ENCODE measurements around the gene TBX1.

Gene TBX1

GRCh38 chr22:19799322-19800190, 39.0 kb downstream of the TBX1 start:
- H3K27me3 ChIP-seq (ENCODE audit: insufficient read depth, low read length): no peaks in the 10 kb centered on the region
- H2AFZ ChIP-seq (ENCODE audit: low read length, unreplicated experiment): no peak overlapping the region
- H3K36me3 ChIP-seq (ENCODE audit: insufficient read depth, low read length): no peaks in the 10 kb centered on the region
- H3K4me1 ChIP-seq (ENCODE audit: control insufficient read depth, insufficient read depth, low read length, unreplicated experiment): peaks cover 9% of the 10 kb centered on the region
- no peaks in the 10 kb centered on the region for H3K79me2 ChIP-seq (ENCODE audit: control insufficient read depth, insufficient read depth, low read length, unreplicated experiment)
- H3K4me3 ChIP-seq (ENCODE audit: low read depth, low read length): no peak overlapping the region
- H3K27ac ChIP-seq (ENCODE audit: low read depth, low read length): no peak overlapping the region

- H2AFZ ChIP-seq (ENCODE audit: low read length, unreplicated experiment): no peak overlapping the region
- no peaks in the 10 kb centered on the region for H3K79me2 ChIP-seq (ENCODE audit: control insufficient read depth, insufficient read depth, low read length, unreplicated experiment)
- H3K27ac ChIP-seq (ENCODE audit: low read depth, low read length): no peak overlapping the region
- no peaks in the 10 kb centered on the region for H3K27me3 ChIP-seq (ENCODE audit: insufficient read depth, low read length)
- no peaks in the 10 kb centered on the region for H3K36me3 ChIP-seq (ENCODE audit: insufficient read depth, low read length)
- H3K4me3 ChIP-seq (ENCODE audit: low read depth, low read length): no peak overlapping the region
- peaks cover 9% of the 10 kb centered on the region for H3K4me1 ChIP-seq (ENCODE audit: control insufficient read depth, insufficient read depth, low read length, unreplicated experiment)
These were observed 39.7 kb downstream of the TBX1 start for GRCh38 chr22:19800306-19800705.

GRCh38 chr22:19800761-19801244, 40.2 kb downstream of the TBX1 start:
- H3K27me3 ChIP-seq (ENCODE audit: insufficient read depth, low read length): no peaks in the 10 kb centered on the region
- no peak overlapping the region for H2AFZ ChIP-seq (ENCODE audit: low read length, unreplicated experiment)
- H3K4me3 ChIP-seq (ENCODE audit: low read depth, low read length): no peak overlapping the region
- H3K36me3 ChIP-seq (ENCODE audit: insufficient read depth, low read length): no peaks in the 10 kb centered on the region
- no peak overlapping the region for H3K27ac ChIP-seq (ENCODE audit: low read depth, low read length)
- peaks cover 9% of the 10 kb centered on the region for H3K4me1 ChIP-seq (ENCODE audit: control insufficient read depth, insufficient read depth, low read length, unreplicated experiment)
- H3K79me2 ChIP-seq (ENCODE audit: control insufficient read depth, insufficient read depth, low read length, unreplicated experiment): no peaks in the 10 kb centered on the region

GRCh38 chr22:19801340-19802000, 40.9 kb downstream of the TBX1 start:
- no peak overlapping the region for H2AFZ ChIP-seq (ENCODE audit: low read length, unreplicated experiment)
- no peaks in the 10 kb centered on the region for H3K36me3 ChIP-seq (ENCODE audit: insufficient read depth, low read length)
- H3K4me1 ChIP-seq (ENCODE audit: control insufficient read depth, insufficient read depth, low read length, unreplicated experiment): peaks cover 13% of the 10 kb centered on the region
- no peak overlapping the region for H3K27ac ChIP-seq (ENCODE audit: low read depth, low read length)
- no peaks in the 10 kb centered on the region for H3K79me2 ChIP-seq (ENCODE audit: control insufficient read depth, insufficient read depth, low read length, unreplicated experiment)
- no peaks in the 10 kb centered on the region for H3K27me3 ChIP-seq (ENCODE audit: insufficient read depth, low read length)
- no peak overlapping the region for H3K4me3 ChIP-seq (ENCODE audit: low read depth, low read length)

GRCh38 chr22:19802001-19802893, 41.7 kb downstream of the TBX1 start:
- Histone ChIP-seq H3K79me2 (ENCODE audit: control insufficient read depth, insufficient read depth, low read length, unreplicated experiment) (no peaks in the 10 kb centered on the region), H3K36me3 (ENCODE audit: insufficient read depth, low read length) (no peaks in the 10 kb centered on the region), H2AFZ (ENCODE audit: low read length, unreplicated experiment) (no peak overlapping the region), H3K4me3 (ENCODE audit: low read depth, low read length) (no peak overlapping the region), H3K27ac (ENCODE audit: low read depth, low read length) (no peak overlapping the region), H3K4me1 (ENCODE audit: control insufficient read depth, insufficient read depth, low read length, unreplicated experiment) (peaks cover 14% of the 10 kb centered on the region), H3K27me3 (ENCODE audit: insufficient read depth, low read length) (no peaks in the 10 kb centered on the region)

GRCh38 chr22:19802894-19803735, 42.5 kb downstream of the TBX1 start:
- H3K4me1 ChIP-seq (ENCODE audit: control insufficient read depth, insufficient read depth, low read length, unreplicated experiment): peaks cover 14% of the 10 kb centered on the region
- no peaks in the 10 kb centered on the region for H3K36me3 ChIP-seq (ENCODE audit: insufficient read depth, low read length)
- no peaks in the 10 kb centered on the region for H3K79me2 ChIP-seq (ENCODE audit: control insufficient read depth, insufficient read depth, low read length, unreplicated experiment)
- no peak overlapping the region for H2AFZ ChIP-seq (ENCODE audit: low read length, unreplicated experiment)
- H3K4me3 ChIP-seq (ENCODE audit: low read depth, low read length): no peak overlapping the region
- H3K27ac ChIP-seq (ENCODE audit: low read depth, low read length): no peak overlapping the region
- H3K27me3 ChIP-seq (ENCODE audit: insufficient read depth, low read length): no peaks in the 10 kb centered on the region

- Histone ChIP-seq H3K4me1 (ENCODE audit: control insufficient read depth, insufficient read depth, low read length, unreplicated experiment) (peaks cover 14% of the 10 kb centered on the region), H3K36me3 (ENCODE audit: insufficient read depth, low read length) (no peaks in the 10 kb centered on the region), H3K4me3 (ENCODE audit: low read depth, low read length) (no peak overlapping the region), H2AFZ (ENCODE audit: low read length, unreplicated experiment) (no peak overlapping the region), H3K79me2 (ENCODE audit: control insufficient read depth, insufficient read depth, low read length, unreplicated experiment) (no peaks in the 10 kb centered on the region), H3K27me3 (ENCODE audit: insufficient read depth, low read length) (no peaks in the 10 kb centered on the region), H3K27ac (ENCODE audit: low read depth, low read length) (no peak overlapping the region)
These were observed 43.2 kb downstream of the TBX1 start for GRCh38 chr22:19803736-19804267.

GRCh38 chr22:19805821-19806212, 45.2 kb downstream of the TBX1 start:
- Histone ChIP-seq H3K27ac (ENCODE audit: low read depth, low read length) (no peak overlapping the region), H3K4me3 (ENCODE audit: low read depth, low read length) (no peak overlapping the region), H2AFZ (ENCODE audit: low read length, unreplicated experiment) (no peak overlapping the region), H3K27me3 (ENCODE audit: insufficient read depth, low read length) (no peaks in the 10 kb centered on the region), H3K36me3 (ENCODE audit: insufficient read depth, low read length) (no peaks in the 10 kb centered on the region), H3K79me2 (ENCODE audit: control insufficient read depth, insufficient read depth, low read length, unreplicated experiment) (no peaks in the 10 kb centered on the region), H3K4me1 (ENCODE audit: control insufficient read depth, insufficient read depth, low read length, unreplicated experiment) (peaks cover 4% of the 10 kb centered on the region)

- Histone ChIP-seq H3K27me3 (ENCODE audit: insufficient read depth, low read length) (no peaks in the 10 kb centered on the region), H3K27ac (ENCODE audit: low read depth, low read length) (no peak overlapping the region), H3K4me1 (ENCODE audit: control insufficient read depth, insufficient read depth, low read length, unreplicated experiment) (peaks cover 4% of the 10 kb centered on the region), H3K4me3 (ENCODE audit: low read depth, low read length) (no peak overlapping the region), H3K79me2 (ENCODE audit: control insufficient read depth, insufficient read depth, low read length, unreplicated experiment) (no peaks in the 10 kb centered on the region), H2AFZ (ENCODE audit: low read length, unreplicated experiment) (no peak overlapping the region), H3K36me3 (ENCODE audit: insufficient read depth, low read length) (no peaks in the 10 kb centered on the region)
These were observed 45.9 kb downstream of the TBX1 start for GRCh38 chr22:19806213-19807160.
